Panc1 (cell line): ENCODE measurements around the gene SEMA3B. TPM values are rescaled to one million over a fixed set of nuclear protein-coding genes. Genes with fewer than 3 reads are reported as not detected.

ENCODE experiments used
- ATAC-seq: fragments of 200-7000 bp; cut with Tn5 transposase; 2 replicates; pipeline ENCODE4 v1.9.1; 2020; ENCODE audit warnings: mild to moderate bottlenecking, moderate library complexity
- BruUV-seq: library from RNA; stranded (reverse); fragments of 400-500 nt; replicated peaks from 2 replicates; lab custom pipeline; 2021; lab: Mats Ljungman, UMichigan
- CTCF ChIA-PET: fragments of 300-600 bp; sonication (Branson Sonifier 250); formaldehyde crosslinking; loops from one replicate; lab custom pipeline; 2022; ENCODE audit warnings: antibody characterized with exemption; lab: Charles Lee
- POLR2A ChIA-PET: fragments of 300-600 bp; sonication (Branson Sonifier 250); formaldehyde crosslinking; loops from one replicate; lab custom pipeline; 2022; ENCODE audit warnings: antibody characterized with exemption; lab: Charles Lee
- DNase-seq: peaks from one replicate; pipeline ENCODE4 v3.0.0-alpha.2; 2010; ENCODE audit warnings: low read depth, low spot score
- H3K27ac ChIP-seq: 2 replicates; pipeline ENCODE4 v1.5.1; 2011; ENCODE audit warnings: mild to moderate bottlenecking, low read length, inconsistent platforms
- H3K27me3 ChIP-seq: fragments of 200-500 bp; sonication (Bioruptor generic); 2 replicates; pipeline ENCODE4 v1.6.0; 2014; ENCODE audit warnings: low read length, inconsistent platforms; ENCODE audit not compliant: control insufficient read depth, insufficient read depth
- H3K36me3 ChIP-seq: fragments of 200-500 bp; sonication (Bioruptor generic); 2 replicates; pipeline ENCODE4 v1.5.1; 2014; ENCODE audit warnings: inconsistent platforms, mild to moderate bottlenecking, low read length, moderate library complexity; ENCODE audit not compliant: control insufficient read depth, insufficient read depth
- H3K4me1 ChIP-seq: 2 replicates; pipeline ENCODE4 v1.5.1; 2011; ENCODE audit warnings: inconsistent platforms, mild to moderate bottlenecking, low read length, moderate library complexity; ENCODE audit not compliant: control insufficient read depth, insufficient read depth
- H3K4me3 ChIP-seq, 2 experiments: 2 replicates each; pipeline ENCODE4 v1.5.1; 2011 to 2012; ENCODE audit warnings: low read depth in 2 of 2, low read length in 2 of 2, mild to moderate bottlenecking in 2 of 2, inconsistent platforms in 1 of 2, moderate library complexity in 1 of 2
- H3K9me3 ChIP-seq: fragments of 200-500 bp; sonication (Bioruptor generic); 2 replicates; pipeline ENCODE4 v1.5.1; 2014; ENCODE audit warnings: low read depth, mild to moderate bottlenecking, inconsistent platforms, low read length, moderate library complexity; ENCODE audit not compliant: control insufficient read depth, insufficient read depth
- POLR2AphosphoS5 ChIP-seq: IDR thresholded peaks from 2 replicates; pipeline ENCODE4 v1.6.1; 2012; ENCODE audit warnings: mild to moderate bottlenecking, low read depth, low read length, moderate library complexity
- SIN3A ChIP-seq: IDR thresholded peaks from 2 replicates; pipeline ENCODE4 v1.6.1; 2012; ENCODE audit warnings: low read depth, mild to moderate bottlenecking, low read length, moderate library complexity, borderline replicate concordance; ENCODE audit not compliant: insufficient read depth
- TCF7L2 ChIP-seq: IDR thresholded peaks from 2 replicates; pipeline ENCODE4 v1.6.1; 2011; ENCODE audit warnings: mild to moderate bottlenecking, low read depth, low read length, inconsistent platforms
- in situ Hi-C: cut with HindIII; loops from 2 replicates; pipeline ENCODE4 v1.10.0; 2016; ENCODE audit warnings: low sequenced_read_pairs, low pct_unique_long_range_greater_than_20kb
- intact Hi-C: fragments of 100-400 bp; cut with micrococcal nuclease; formaldehyde crosslinking; loops from one replicate; pipeline ENCODE4 v1.10.0; 2022; ENCODE audit not compliant: unreplicated experiment
- total RNA-seq: library from RNA; stranded (reverse); gene quantifications from one replicate; pipeline ENCODE4 v1.2.1, GENCODE V29; 2021; ENCODE audit not compliant: unreplicated experiment
- TF ChIP-seq, protein P1 (sequence below), 2 experiments: IDR thresholded peaks; 2 replicates each; pipeline ENCODE4 v1.6.1; 2011 to 2012; ENCODE audit warnings: low read depth in 2 of 2, control low read depth in 1 of 2, low read length in 1 of 2, mild to moderate bottlenecking in 1 of 2, moderate library complexity in 1 of 2; ENCODE audit not compliant: insufficient read depth in 1 of 2
- TF ChIP-seq, protein P2 (sequence below): fragments of 450-650 bp; IDR thresholded peaks from 2 replicates; pipeline ENCODE4 v1.5.1; 2017; ENCODE audit warnings: mild to moderate bottlenecking

SEMA3B gene
- total RNA-seq, 1 experiment from 2014 or later: 1.4 TPM

DNA sequence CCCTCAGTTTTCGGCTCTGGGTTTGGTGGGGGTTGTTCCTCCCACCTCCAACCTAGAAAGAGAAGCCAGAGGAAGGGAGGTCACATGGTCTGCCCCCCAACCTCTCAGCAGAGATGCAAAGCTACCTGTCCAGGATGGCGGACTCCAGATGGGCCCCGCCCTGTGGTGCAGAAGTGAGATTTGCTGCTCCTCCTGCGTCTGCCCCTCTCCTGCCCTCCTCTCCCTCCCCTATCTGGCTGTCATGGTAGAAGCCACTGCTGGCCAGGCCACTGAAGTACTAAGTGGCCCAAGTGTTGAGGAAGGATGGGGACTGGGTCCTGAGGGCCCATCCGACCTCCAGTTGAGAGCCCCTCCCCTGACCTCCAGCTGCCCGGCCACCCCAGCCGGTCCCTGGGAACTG is 2.1 kb upstream of the SEMA3B start:
- Histone ChIP-seq H3K36me3 (no peaks in the 10 kb centered on the region), H3K4me1 (peaks cover 8% of the 10 kb centered on the region), H3K27me3 (no peaks in the 10 kb centered on the region), H3K9me3 (no peaks in the 10 kb centered on the region), H3K27ac (no peak overlapping the region), H3K4me3 (no peak overlapping the region)
- ChIA-PET POLR2A (no interaction called here), CTCF (no interaction called here)
- no TSS peak for BruUV-seq
- TF ChIP-seq TCF7L2: no peak
- TF ChIP-seq, protein P1, sequence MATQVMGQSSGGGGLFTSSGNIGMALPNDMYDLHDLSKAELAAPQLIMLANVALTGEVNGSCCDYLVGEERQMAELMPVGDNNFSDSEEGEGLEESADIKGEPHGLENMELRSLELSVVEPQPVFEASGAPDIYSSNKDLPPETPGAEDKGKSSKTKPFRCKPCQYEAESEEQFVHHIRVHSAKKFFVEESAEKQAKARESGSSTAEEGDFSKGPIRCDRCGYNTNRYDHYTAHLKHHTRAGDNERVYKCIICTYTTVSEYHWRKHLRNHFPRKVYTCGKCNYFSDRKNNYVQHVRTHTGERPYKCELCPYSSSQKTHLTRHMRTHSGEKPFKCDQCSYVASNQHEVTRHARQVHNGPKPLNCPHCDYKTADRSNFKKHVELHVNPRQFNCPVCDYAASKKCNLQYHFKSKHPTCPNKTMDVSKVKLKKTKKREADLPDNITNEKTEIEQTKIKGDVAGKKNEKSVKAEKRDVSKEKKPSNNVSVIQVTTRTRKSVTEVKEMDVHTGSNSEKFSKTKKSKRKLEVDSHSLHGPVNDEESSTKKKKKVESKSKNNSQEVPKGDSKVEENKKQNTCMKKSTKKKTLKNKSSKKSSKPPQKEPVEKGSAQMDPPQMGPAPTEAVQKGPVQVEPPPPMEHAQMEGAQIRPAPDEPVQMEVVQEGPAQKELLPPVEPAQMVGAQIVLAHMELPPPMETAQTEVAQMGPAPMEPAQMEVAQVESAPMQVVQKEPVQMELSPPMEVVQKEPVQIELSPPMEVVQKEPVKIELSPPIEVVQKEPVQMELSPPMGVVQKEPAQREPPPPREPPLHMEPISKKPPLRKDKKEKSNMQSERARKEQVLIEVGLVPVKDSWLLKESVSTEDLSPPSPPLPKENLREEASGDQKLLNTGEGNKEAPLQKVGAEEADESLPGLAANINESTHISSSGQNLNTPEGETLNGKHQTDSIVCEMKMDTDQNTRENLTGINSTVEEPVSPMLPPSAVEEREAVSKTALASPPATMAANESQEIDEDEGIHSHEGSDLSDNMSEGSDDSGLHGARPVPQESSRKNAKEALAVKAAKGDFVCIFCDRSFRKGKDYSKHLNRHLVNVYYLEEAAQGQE (IDR thresholded peaks at IDR 0.05; ENCODE audit: insufficient read depth in 1 of 2, low read depth in 2 of 2, low read length in 1 of 2): no peak
- TF ChIP-seq, protein P2, sequence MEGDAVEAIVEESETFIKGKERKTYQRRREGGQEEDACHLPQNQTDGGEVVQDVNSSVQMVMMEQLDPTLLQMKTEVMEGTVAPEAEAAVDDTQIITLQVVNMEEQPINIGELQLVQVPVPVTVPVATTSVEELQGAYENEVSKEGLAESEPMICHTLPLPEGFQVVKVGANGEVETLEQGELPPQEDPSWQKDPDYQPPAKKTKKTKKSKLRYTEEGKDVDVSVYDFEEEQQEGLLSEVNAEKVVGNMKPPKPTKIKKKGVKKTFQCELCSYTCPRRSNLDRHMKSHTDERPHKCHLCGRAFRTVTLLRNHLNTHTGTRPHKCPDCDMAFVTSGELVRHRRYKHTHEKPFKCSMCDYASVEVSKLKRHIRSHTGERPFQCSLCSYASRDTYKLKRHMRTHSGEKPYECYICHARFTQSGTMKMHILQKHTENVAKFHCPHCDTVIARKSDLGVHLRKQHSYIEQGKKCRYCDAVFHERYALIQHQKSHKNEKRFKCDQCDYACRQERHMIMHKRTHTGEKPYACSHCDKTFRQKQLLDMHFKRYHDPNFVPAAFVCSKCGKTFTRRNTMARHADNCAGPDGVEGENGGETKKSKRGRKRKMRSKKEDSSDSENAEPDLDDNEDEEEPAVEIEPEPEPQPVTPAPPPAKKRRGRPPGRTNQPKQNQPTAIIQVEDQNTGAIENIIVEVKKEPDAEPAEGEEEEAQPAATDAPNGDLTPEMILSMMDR: no peak
- no peak for TF ChIP-seq SIN3A
- TF ChIP-seq POLR2AphosphoS5: no peak
- no peak for DNase-seq
- in situ Hi-C loops (no loop called here), intact Hi-C loops (loop anchor here (10.0 kb wide), 1 partner anchor 72 kb away; the partner anchor contains the start of gene GNAT1)
- ATAC-seq: no peak

DNA sequence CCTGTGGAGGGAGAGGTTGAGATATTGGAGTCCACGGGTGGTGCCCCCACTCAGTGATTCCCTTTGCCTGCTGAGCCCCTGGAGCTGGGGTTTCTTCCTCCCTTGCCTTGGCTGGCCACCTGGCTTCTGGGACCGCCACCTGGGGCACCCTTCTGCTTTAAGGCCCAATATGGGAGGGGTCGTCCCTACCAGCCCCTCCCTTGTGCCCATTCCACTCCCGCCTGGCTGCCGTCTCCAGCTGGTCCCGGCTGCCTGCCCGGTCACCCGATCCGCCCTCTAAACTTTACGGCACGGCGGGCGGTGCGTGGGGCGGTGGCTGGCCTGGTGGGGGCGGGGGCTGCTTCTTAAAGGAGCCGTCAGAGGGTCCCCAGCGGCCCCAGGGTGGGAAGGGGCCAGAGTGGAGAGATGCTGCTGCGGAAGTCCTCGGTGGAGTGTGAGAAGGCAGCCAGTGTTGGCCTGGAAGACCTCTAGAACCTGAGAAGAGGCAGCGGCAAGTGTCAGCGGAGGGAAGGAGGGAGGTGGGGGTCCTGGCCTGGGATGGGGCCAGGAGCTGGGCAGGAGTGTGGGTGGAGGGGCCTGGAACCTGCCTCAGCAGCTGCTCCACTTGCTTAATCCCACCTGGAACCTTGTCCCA is 1.6 kb upstream of the SEMA3B start:
- DNase-seq (no peak), ATAC-seq (no peak)
- TF ChIP-seq POLR2AphosphoS5 (no peak), SIN3A (no peak)
- TF ChIP-seq, protein P2: no peak
- intact Hi-C loops (loop anchor here (10.0 kb wide), 1 partner anchor 73 kb away; the partner anchor contains the start of gene GNAT1), in situ Hi-C loops (no loop called here)
- Histone ChIP-seq H3K36me3 (no peaks in the 10 kb centered on the region), H3K27ac (no peak overlapping the region), H3K9me3 (no peaks in the 10 kb centered on the region), H3K27me3 (no peaks in the 10 kb centered on the region), H3K4me1 (peaks cover 8% of the 10 kb centered on the region), H3K4me3 (no peak overlapping the region)
- ChIA-PET CTCF (interaction anchor here (0.6 kb wide), 1 partner anchor 57 kb away, joined by 3 read pairs; no protein-coding TSS in a partner anchor), POLR2A (no interaction called here)
- no TSS peak for BruUV-seq
